ENCODE results near the gene NFIA. TPM values are rescaled to one million over a fixed set of nuclear protein-coding genes. Genes with fewer than 3 reads are reported as not detected.

Gene NFIA
- total RNA-seq, 1 experiment from 2014 or later, result 0.35 TPM

- H3K79me1 ChIP-seq (ENCODE audit: insufficient read depth, low read depth, low read length, poor library complexity, severe bottlenecking), result no peaks in the 10 kb centered on the region
- H4K5ac ChIP-seq (ENCODE audit: insufficient read length, low read depth, low read length), result no peak overlapping the region
- Mint-ChIP-seq H3K9me3 (no peaks in the 10 kb centered on the region), H3K27me3 (ENCODE audit: low read depth) (no peaks in the 10 kb centered on the region; the same call in 1 of the 2 replicates), H3K4me3 (no peak overlapping the region), H3K36me3 (ENCODE audit: insufficient read depth in 1 of 3, low read depth in 3 of 3) (no peaks in the 10 kb centered on the region), H3K4me1 (peaks cover 29 to 33% of the 10 kb centered on the region in 2 experiments), H3K27ac (no peak overlapping the region)
- no peak overlapping the region for H3K14ac ChIP-seq (ENCODE audit: insufficient read depth, low read length)
- H3K9me3 ChIP-seq (ENCODE audit: control insufficient read depth, low read depth, low read length), result no peaks in the 10 kb centered on the region
- H3K27me3 ChIP-seq (ENCODE audit: insufficient read depth, low read length), result no peaks in the 10 kb centered on the region
- H3K9ac ChIP-seq (ENCODE audit: extremely low read depth, insufficient read length, low read length), result no peak overlapping the region
- H2BK5ac ChIP-seq (ENCODE audit: insufficient read length, low read length), result no peak overlapping the region
- no CpG with 5 or more reads among the region's 3 CpGs for WGBS (ENCODE audit: extremely low coverage, insufficient read length, low lambda C conversion rate)
- no peak overlapping the region for H2AK5ac ChIP-seq (ENCODE audit: insufficient read length, low read length)
- H2BK120ac ChIP-seq (ENCODE audit: low read depth, low read length, poor library complexity, severe bottlenecking), result no peak overlapping the region
- no peak overlapping the region for H2BK12ac ChIP-seq (ENCODE audit: insufficient read length, low read depth, low read length)
- H4K20me1 ChIP-seq (ENCODE audit: control insufficient read depth, insufficient read depth, insufficient read length), result no peaks in the 10 kb centered on the region
- no peak for DNase-seq
- H2AFZ ChIP-seq (ENCODE audit: low read length), result no peak overlapping the region
- no peak overlapping the region for H4K91ac ChIP-seq (ENCODE audit: insufficient read length, low read depth, low read length)
- no peak overlapping the region for H2BK20ac ChIP-seq (ENCODE audit: low read depth, low read length, poor library complexity, severe bottlenecking)
- no peak overlapping the region for H3K56ac ChIP-seq (ENCODE audit: insufficient read length, low read depth, low read length)
- H3K4me2 ChIP-seq (ENCODE audit: insufficient read depth, insufficient read length, low read length), result no peak overlapping the region
- no peak overlapping the region for H3K23ac ChIP-seq (ENCODE audit: insufficient read length, low read depth, low read length)
- no peak overlapping the region for H3K27ac ChIP-seq (ENCODE audit: insufficient read length, low read depth, low read length)
- no peak for TF ChIP-seq CTCF (conservative IDR thresholded peaks at IDR 0.05)
- no peaks in the 10 kb centered on the region for H3K23me2 ChIP-seq (ENCODE audit: insufficient read length, low read depth, low read length, poor library complexity, severe bottlenecking)
- H3K4me1 ChIP-seq (ENCODE audit: insufficient read depth, low read length), result 0 out of 2 replicates have a peak, but pooled peaks cover 1% of the 10 kb centered on the region
- no peak overlapping the region for H2BK15ac ChIP-seq (ENCODE audit: low read depth, low read length)
- H3T11ph ChIP-seq (ENCODE audit: low read length), result no peak overlapping the region
- no peaks in the 10 kb centered on the region for H3K79me2 ChIP-seq (ENCODE audit: insufficient read depth, low read length)
- H3K18ac ChIP-seq (ENCODE audit: insufficient read length, low read depth, low read length), result no peak overlapping the region
- H4K8ac ChIP-seq (replicated peaks; ENCODE audit: insufficient read length, low read depth, low read length), result no peak overlapping the region
- H3K4ac ChIP-seq (ENCODE audit: low read depth, low read length), result no peak overlapping the region
These were observed 75.2 kb downstream of the NFIA start for GRCh38 chr1:61157468-61157987.

All from H9 (cell line).